IPS-18a (cell line): ENCODE data around the gene TAMALIN.

Experiments used
- H3K27ac ChIP-seq: one replicate; pipeline ENCODE4 v1.5.1; 2013; ENCODE audit warnings: low read length
- H3K27me3 ChIP-seq: one replicate; pipeline ENCODE4 v1.6.1; 2013; ENCODE audit warnings: mild to moderate bottlenecking, low read length; ENCODE audit not compliant: control insufficient read depth, insufficient read depth
- H3K36me3 ChIP-seq: one replicate; pipeline ENCODE4 v1.6.1; 2013; ENCODE audit warnings: low read depth, low read length; ENCODE audit not compliant: control insufficient read depth
- H3K4me1 ChIP-seq: one replicate; pipeline ENCODE4 v1.6.1; 2013; ENCODE audit warnings: low read depth, low read length; ENCODE audit not compliant: control insufficient read depth
- H3K4me3 ChIP-seq: one replicate; pipeline ENCODE4 v1.5.1; 2013; ENCODE audit warnings: low read length
- H3K9ac ChIP-seq: one replicate; pipeline ENCODE4 v1.6.1; 2013; ENCODE audit warnings: mild to moderate bottlenecking, low read length, moderate library complexity
- H3K9me3 ChIP-seq: one replicate; pipeline ENCODE4 v1.6.1; 2013; ENCODE audit warnings: low read depth, low read length; ENCODE audit not compliant: control insufficient read depth

TAMALIN gene

GRCh38 chr12:52018433-52019112 lies 11.8 kb downstream of the TAMALIN start:
- Histone ChIP-seq H3K27ac (no peak overlapping the region), H3K36me3 (no peaks in the 10 kb centered on the region), H3K27me3 (peaks cover 50% of the 10 kb centered on the region), H3K4me1 (peaks cover 11% of the 10 kb centered on the region), H3K9me3 (no peaks in the 10 kb centered on the region), H3K9ac (no peak overlapping the region), H3K4me3 (no peak overlapping the region)

- H3K9me3 ChIP-seq: no peaks in the 10 kb centered on the region
- peaks cover 49% of the 10 kb centered on the region for H3K27me3 ChIP-seq
- H3K4me1 ChIP-seq: peaks cover 6% of the 10 kb centered on the region
- H3K4me3 ChIP-seq: no peak overlapping the region
- H3K9ac ChIP-seq: no peak overlapping the region
- H3K36me3 ChIP-seq: no peaks in the 10 kb centered on the region
- no peak overlapping the region for H3K27ac ChIP-seq
These were observed 12.5 kb downstream of the TAMALIN start for GRCh38 chr12:52019113-52019770.

- H3K4me3 ChIP-seq: peak overlapping the region; percentile 20
- H3K27ac ChIP-seq: no peak overlapping the region
- no peaks in the 10 kb centered on the region for H3K9me3 ChIP-seq
- peaks cover 4% of the 10 kb centered on the region for H3K4me1 ChIP-seq
- H3K36me3 ChIP-seq: no peaks in the 10 kb centered on the region
- H3K9ac ChIP-seq: no peak overlapping the region
- peaks cover 45% of the 10 kb centered on the region for H3K27me3 ChIP-seq
These were observed 14.0 kb downstream of the TAMALIN start for GRCh38 chr12:52020539-52021336.

GRCh38 chr12:52022841-52023181 lies 16.1 kb downstream of the TAMALIN start:
- no peak overlapping the region for H3K9ac ChIP-seq

GRCh38 chr12:52023182-52023975 lies 16.6 kb downstream of the TAMALIN start:
- Histone ChIP-seq H3K36me3 (no peaks in the 10 kb centered on the region), H3K4me3 (peak overlapping the region; percentile 57), H3K4me1 (peaks cover 9% of the 10 kb centered on the region), H3K9ac (no peak overlapping the region), H3K9me3 (no peaks in the 10 kb centered on the region), H3K27ac (no peak overlapping the region), H3K27me3 (peaks cover 33% of the 10 kb centered on the region)

More at GRCh38 chr12:52022841-52023181, 16.1 kb downstream of the TAMALIN start:
- Histone ChIP-seq H3K36me3 (no peaks in the 10 kb centered on the region), H3K4me3 (peak overlapping the region; percentile 57), H3K4me1 (peaks cover 9% of the 10 kb centered on the region), H3K27ac (no peak overlapping the region), H3K9me3 (no peaks in the 10 kb centered on the region), H3K27me3 (peaks cover 33% of the 10 kb centered on the region)

GRCh38 chr12:52023976-52024688 lies 17.4 kb downstream of the TAMALIN start:
- Histone ChIP-seq H3K27me3 (peaks cover 33% of the 10 kb centered on the region), H3K9me3 (no peaks in the 10 kb centered on the region), H3K9ac (no peak overlapping the region), H3K27ac (no peak overlapping the region), H3K4me3 (peak overlapping the region; percentile 45), H3K4me1 (peaks cover 9% of the 10 kb centered on the region), H3K36me3 (no peaks in the 10 kb centered on the region)

GRCh38 chr12:52024845-52025230 lies 18.1 kb downstream of the TAMALIN start:
- no peak overlapping the region for H3K4me3 ChIP-seq
- H3K27me3 ChIP-seq: peaks cover 33% of the 10 kb centered on the region
- H3K9me3 ChIP-seq: no peaks in the 10 kb centered on the region
- H3K36me3 ChIP-seq: no peaks in the 10 kb centered on the region
- H3K4me1 ChIP-seq: peaks cover 15% of the 10 kb centered on the region
- H3K9ac ChIP-seq: no peak overlapping the region
- H3K27ac ChIP-seq: no peak overlapping the region

GRCh38 chr12:52026263-52026662 lies 19.5 kb downstream of the TAMALIN start:
- H3K4me1 ChIP-seq: peaks cover 15% of the 10 kb centered on the region
- peaks cover 33% of the 10 kb centered on the region for H3K27me3 ChIP-seq
- no peaks in the 10 kb centered on the region for H3K9me3 ChIP-seq
- no peaks in the 10 kb centered on the region for H3K36me3 ChIP-seq
- H3K27ac ChIP-seq: no peak overlapping the region
- no peak overlapping the region for H3K4me3 ChIP-seq
- H3K9ac ChIP-seq: no peak overlapping the region

- no peak overlapping the region for H3K27ac ChIP-seq
- H3K4me3 ChIP-seq: no peak overlapping the region
- no peaks in the 10 kb centered on the region for H3K9me3 ChIP-seq
- peaks cover 23% of the 10 kb centered on the region for H3K27me3 ChIP-seq
- H3K36me3 ChIP-seq: no peaks in the 10 kb centered on the region
- H3K9ac ChIP-seq: no peak overlapping the region
- peaks cover 16% of the 10 kb centered on the region for H3K4me1 ChIP-seq
These were observed 20.5 kb downstream of the TAMALIN start for GRCh38 chr12:52027085-52027843.

GRCh38 chr12:52029685-52030084 lies 22.9 kb downstream of the TAMALIN start:
- no peaks in the 10 kb centered on the region for H3K9me3 ChIP-seq
- H3K9ac ChIP-seq: peak overlapping the region; percentile 57
- no peaks in the 10 kb centered on the region for H3K36me3 ChIP-seq
- H3K4me3 ChIP-seq: no peak overlapping the region
- peaks cover 18% of the 10 kb centered on the region for H3K27me3 ChIP-seq
- H3K27ac ChIP-seq: no peak overlapping the region
- H3K4me1 ChIP-seq: peaks cover 28% of the 10 kb centered on the region
